ENCODE measurements around the gene PCCB. TPM values are rescaled to one million over a fixed set of nuclear protein-coding genes. Genes with fewer than 3 reads are reported as not detected.
A peak's percentile ranks its signal among the peaks of the same experiment; 100 is the strongest.
"Not testable (repeated sequence)": the region's sequence is repeated elsewhere in the genome, so short reads cannot be mapped to it uniquely, and the experiment has no call there.

Gene PCCB
- 46.5 TPM for total RNA-seq

GRCh38 chr3:136250059-136250902 lies at the start of gene PCCB:
PCCB (plus strand) TSS chr3:136250340; CDS start chr3:136250376, 36 bp downstream.
- peak; percentile 93 for DNase-seq (ENCODE audit: low spot score)

DNA sequence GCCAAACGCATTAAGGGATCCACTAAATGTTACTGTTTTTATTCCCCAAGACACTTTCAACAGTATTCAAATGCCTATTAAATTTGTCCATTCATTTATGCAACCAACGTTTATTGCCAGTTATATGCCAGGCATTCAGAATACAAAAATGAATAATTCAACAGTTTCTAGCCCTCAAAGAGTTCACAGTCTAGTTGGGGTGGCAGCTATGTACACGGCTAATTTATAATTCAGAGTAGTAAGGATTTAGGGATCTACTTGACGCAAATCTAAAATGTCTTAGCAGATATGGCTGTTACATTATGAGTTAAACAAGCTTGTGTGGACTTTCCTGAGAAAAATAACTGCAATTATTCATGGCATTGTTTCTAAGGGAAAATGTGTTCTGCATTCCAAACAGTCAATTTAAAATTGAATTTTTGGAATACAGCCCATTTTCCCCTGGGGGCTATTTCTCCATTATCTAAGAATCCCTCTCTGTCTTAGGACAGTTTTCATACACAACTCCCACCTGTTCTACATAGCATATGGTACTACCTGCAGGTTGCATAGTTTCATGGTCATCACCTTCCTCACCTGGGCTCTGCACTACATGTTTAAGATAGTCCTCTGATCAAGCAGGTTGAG lies 42.5 kb upstream of the PCCB start:
- DNase-seq (ENCODE audit: low spot score) = no peak

DNA sequence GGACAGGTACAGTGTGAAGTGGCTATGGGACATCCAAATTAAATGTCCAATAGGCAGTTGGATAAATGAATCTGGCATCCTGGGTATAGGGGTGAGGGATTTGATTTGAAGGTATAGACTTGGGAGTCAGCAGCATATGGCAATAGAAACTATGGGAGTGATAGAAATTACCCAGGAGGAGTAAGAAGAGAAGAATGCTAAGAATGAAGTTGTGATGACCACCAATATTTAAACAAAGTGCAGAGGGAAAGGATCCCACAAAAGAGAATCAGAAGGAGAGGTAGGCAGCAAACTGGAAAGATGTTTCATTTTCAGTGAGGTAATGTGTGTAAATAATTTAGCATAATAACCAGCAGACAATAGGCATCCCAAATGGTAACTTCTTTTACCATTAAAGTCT lies 40.2 kb upstream of the PCCB start:
- no peak for DNase-seq (ENCODE audit: low spot score)

GRCh38 chr3:136211547-136211946 lies 38.6 kb upstream of the PCCB start:
- DNase-seq (ENCODE audit: low spot score) = no peak

DNA sequence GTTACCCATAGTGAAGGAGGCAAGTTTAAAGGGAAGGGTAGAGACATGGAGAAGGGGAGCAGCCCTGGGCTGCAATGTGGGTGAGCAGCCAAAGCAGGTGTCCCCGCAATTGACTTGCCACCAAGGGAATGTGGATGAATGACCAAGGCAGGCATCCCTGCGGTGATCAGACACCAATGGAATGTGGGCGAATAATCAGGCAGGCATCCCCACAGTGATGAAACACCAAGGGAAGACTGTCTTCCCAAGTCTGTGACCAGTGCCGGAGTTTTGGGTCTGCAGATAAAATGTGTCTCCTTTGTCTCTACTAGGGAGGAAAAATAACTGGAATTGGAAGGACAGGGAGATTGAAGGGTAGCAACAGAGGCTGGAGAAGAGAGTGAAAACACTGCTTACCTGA lies 27.4 kb upstream of the PCCB start:
- DNase-seq (ENCODE audit: low spot score) = not testable (repeated sequence)

DNA sequence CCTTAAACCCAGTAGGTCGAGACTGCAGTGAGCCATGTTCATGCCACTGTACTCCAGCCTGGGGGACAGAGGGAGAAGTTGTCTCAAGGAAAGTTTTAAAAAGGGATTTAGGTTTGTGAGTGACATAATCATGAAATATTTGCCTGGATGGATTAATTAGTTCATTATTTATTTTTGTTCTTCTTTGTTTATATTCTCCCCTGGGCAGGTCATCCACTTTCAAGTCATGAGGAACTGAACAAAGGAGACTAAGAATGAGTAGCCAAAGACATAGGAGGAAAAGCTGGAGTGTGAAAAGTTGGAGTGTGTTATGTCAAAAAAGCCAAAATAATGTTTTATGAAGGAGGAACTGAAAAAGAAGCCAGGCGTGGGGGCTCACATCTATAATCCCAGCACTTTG lies 17.7 kb upstream of the PCCB start:
- DNase-seq (ENCODE audit: low spot score) = no peak

DNA sequence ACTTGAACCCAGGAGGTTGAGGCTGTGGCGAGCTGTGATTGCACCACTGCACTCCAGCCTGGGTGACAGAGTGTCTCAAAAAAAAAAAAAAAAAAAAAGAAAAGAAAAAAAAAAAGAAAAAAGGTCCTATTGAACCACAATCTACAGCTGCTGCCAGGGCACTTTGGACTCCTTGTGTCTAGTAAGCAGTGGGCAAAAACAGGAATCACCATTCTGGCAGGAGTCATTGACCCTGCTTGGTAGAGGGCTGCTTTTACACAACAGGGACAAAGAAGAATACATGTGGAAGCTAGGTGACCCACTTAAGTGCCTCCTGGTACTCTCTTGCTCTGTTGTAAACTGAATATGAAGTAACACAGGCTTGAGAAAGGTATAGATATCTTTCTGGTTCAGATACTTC lies 14.6 kb upstream of the PCCB start:
- no peak for DNase-seq (ENCODE audit: low spot score)

- DNase-seq (ENCODE audit: low spot score) = no peak
Observed at GRCh38 chr3:136236109-136236508, 14.0 kb upstream of the PCCB start.

- DNase-seq (ENCODE audit: low spot score) = no peak
Observed at GRCh38 chr3:136237103-136237502, 13.0 kb upstream of the PCCB start.

DNA sequence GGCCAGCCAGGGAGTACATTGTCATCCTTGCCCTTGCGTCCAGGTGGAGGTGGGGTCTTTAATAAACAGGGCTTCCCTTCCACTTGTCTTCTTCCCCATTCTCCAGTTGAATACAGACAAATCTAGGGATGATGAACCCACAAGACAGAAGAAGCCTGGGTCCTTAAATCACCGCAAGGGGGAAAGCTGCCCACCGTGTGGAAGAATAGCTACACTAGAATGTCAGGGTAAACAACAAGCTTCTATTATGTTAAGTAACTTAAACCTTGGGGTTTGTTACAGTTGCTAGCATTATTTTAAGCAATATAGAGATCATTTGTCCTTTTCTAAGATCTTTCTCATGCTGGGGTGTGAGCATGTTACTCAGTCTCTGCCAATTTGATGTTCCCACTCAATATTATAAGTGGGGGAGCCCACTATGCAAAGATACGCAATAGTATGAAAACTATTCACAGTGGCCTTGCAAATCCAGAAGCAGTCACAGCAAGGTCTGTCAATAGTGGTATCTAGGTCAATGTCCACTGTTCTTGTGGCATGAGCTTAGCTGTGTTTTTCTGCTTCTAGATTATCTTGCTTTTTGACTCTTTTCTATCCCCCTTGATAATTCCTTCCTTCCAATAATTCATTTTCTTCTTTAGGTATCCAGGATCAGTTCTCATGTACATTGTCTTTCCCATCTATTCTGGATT lies 12.0 kb upstream of the PCCB start:
- DNase-seq (ENCODE audit: low spot score) = no peak

DNA sequence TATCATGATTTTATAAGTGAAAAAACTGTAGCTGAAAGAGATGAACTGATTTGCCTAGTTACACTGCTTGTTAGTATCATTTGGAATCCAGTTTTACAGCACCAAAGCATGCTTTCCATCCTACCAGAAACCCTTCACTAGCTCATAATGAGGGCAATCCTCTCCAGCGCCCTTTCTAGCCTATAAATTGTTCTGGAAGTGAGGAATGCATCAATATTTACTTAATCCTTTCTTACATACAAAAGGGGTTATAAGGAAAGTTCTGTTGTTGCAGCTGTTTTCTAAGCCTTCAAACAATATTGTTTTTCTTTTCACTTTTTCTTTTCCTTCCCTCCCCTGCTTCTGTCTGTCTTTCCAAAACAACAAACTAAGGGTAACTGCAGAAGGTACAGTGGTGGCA lies 11.0 kb upstream of the PCCB start:
- DNase-seq (ENCODE audit: low spot score) = no peak

DNA sequence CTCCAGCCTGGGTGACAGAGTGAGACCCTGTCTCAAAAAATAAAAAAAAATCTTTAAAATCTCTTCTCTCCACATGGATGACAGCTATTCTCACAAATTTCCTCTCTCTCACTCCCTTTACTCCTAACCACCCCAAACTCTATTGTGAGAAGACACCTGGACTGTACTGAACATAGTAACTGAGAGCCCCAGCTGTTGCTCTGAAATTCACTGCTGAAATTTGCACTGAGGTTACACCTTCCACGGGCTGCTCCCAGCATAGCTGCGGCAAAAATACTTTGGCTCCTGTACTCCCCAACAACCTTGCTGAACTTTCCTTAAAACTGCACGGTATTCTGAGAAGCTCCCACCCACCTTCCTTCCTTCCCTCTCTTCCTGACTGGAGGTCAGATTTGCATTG lies 4.4 kb upstream of the PCCB start:
- DNase-seq (ENCODE audit: low spot score) = no peak

- DNase-seq (ENCODE audit: low spot score) = no peak
Observed at GRCh38 chr3:136247436-136247835, 2.7 kb upstream of the PCCB start.

DNA sequence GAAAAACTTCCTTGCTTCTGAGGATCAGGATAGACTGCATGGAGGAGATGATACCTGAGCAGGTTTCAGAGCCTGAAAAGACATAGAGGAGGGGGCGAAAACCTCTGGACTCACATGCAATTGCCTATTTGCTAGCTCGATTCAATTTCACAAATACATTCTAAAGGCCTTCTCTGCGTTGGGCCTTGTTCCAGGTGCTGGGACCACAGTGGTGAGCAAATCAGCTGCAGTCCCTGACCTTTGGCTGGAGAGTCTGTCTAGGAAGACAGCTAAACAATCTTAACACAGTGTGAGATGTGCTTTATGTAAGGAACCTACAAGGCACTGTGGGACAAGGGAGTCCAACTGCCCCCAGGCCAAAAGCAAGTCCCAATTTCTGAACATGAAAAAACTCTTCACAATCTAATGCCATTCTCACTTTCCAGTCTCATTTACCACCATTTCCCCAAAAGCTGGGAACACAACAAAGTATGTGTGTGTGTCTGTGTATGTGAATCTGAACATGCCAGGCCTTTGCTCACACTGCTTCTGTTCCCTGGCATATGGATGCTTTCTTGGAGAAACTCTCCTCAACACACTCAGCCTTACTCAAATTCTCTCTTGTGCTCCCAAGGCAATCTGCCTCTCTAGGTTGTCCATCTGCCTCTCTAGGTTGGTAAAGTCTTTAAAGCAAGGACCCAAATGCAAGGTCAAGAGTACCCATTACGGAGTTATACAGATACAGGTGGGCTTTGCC lies 2.1 kb upstream of the PCCB start:
- DNase-seq (ENCODE audit: low spot score) = no peak

DNA sequence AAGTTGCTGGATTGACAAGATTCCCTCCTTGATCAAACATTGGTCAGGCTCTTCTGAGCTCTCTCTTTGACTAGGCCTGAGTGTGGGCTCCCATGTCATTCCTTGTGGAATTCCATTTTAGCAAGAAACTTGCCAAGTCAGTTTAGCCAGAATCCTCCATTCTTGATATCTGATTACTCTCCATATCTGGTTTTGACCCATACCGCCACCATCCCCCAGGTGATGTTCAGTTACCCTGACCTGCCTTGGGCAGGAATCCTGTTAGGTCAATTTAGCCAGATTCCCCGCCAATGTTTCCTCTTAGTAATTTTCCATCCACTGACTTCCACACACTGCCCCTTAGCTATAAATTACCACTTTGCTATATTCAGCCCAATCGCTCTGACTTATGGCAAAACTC lies 1.0 kb upstream of the PCCB start:
- no peak for DNase-seq (ENCODE audit: low spot score)

GRCh38 chr3:136249593-136249992 lies 547 bp upstream of the PCCB start:
- DNase-seq (ENCODE audit: low spot score) = no peak

GRCh38 chr3:136250903-136251460 lies 842 bp downstream of the PCCB start:
- peak; percentile 68 for DNase-seq (ENCODE audit: low spot score)

DNA sequence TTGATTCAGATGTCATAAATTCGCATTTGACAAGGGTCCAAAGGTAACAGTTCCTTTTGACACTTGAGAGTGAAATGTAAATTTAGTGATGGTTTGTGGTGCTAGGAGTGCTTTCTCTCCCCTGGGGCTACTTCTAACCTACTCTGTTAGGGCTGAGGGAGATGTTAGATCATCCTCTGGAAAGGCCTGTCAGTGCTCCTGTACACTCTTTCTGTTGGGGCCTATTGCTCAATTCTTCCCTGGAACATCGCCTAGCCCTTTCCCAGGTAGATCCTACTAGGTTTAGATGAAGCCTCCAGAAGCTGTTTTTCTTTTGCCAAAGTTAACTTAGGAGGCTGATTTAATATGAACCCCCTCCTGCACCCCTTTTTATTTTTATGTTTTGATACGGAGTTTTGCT lies 1.4 kb downstream of the PCCB start:
- DNase-seq (ENCODE audit: low spot score) = no peak

- no peak for DNase-seq (ENCODE audit: low spot score)
Observed at GRCh38 chr3:136255672-136256406, 5.7 kb downstream of the PCCB start.

GRCh38 chr3:136258199-136258598 lies 8.1 kb downstream of the PCCB start:
- DNase-seq (ENCODE audit: low spot score) = no peak

GRCh38 chr3:136261826-136262225 lies 11.7 kb downstream of the PCCB start:
- DNase-seq (ENCODE audit: low spot score) = no peak

All from mucosa of gallbladder (tissue), 1 donor.